ENCODE data around the gene FRAS1.
"Not testable (repeated sequence)": the region's sequence is repeated elsewhere in the genome, so short reads cannot be mapped to it uniquely, and the experiment has no call there.

The FRAS1 gene

DNA sequence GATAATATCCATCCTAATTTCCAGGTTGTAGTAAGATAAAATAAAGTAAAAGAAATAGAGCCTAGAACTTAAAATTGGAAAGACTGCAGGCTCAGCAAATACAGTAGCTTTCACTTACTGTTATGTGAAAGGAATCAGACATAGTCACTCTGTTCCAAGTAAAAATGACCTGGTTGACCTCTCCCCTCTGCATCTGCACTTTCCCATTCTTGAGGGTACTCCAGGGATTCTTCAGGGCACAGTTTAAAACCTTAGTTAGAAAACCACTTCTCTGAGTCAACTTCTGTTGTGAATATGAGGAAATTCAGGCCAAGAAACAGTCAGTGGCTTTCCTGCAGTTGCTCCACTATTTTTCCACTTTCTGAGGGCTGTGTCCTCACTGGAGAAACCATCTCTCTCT, 42.9 kb downstream of the FRAS1 start:
- no peak for DNase-seq (ENCODE audit: low read depth in 2 of 2)

DNA sequence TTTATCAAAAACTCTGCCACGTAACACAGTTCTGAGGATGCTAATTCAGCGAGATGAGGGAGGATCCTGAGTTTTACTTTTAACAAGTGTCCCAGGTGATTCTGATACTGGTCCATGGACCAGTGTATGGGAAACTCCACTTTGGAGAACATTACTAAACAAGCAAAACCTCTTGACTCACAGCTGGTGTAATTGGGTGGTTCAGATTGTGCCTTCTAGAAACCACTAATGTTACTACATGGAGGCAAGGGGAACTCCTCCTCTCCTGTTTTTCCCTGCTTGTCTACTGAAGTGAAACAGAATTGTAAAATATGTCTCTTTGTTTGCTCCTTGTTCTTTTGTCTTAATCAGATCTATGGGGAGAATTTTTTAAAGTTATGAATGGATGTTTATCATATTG, 62.6 kb downstream of the FRAS1 start:
- DNase-seq (ENCODE audit: low read depth in 2 of 2): no peak

DNA sequence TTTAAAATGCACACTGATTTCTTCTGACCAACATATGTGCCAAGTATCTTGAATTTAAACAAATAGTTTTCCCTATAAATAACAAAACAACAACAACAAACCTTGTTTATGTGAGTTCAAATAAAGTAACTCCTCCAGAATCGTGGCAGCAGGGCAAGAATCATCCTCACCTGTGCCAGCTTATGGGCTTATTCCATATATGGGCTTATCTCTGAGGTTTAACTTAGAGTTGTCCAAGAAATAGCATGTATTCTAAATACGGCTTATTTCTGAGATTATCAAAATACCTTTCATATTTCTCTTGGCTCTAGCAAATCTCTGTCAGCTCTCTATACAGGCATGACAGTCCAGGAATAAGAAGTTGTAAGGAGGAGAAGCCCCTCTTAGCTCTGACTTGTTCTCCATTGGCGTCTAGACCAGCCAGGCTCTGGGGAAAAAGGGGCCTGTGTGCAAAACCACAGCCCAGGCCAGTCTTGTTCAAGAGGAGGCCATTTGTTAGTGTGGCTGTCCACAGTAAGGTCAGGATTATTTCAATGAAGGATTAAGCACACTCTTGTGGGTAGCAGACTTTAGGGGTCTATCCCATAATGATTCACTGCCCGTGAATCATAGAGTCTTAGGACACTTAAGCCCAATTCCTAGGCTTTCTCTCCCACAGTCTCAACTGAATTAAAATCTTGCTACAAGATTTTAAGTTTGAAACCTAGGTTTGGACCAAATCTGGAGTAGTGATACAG, 63.2 kb downstream of the FRAS1 start:
- no peak for DNase-seq (ENCODE audit: low read depth in 2 of 2)

DNA sequence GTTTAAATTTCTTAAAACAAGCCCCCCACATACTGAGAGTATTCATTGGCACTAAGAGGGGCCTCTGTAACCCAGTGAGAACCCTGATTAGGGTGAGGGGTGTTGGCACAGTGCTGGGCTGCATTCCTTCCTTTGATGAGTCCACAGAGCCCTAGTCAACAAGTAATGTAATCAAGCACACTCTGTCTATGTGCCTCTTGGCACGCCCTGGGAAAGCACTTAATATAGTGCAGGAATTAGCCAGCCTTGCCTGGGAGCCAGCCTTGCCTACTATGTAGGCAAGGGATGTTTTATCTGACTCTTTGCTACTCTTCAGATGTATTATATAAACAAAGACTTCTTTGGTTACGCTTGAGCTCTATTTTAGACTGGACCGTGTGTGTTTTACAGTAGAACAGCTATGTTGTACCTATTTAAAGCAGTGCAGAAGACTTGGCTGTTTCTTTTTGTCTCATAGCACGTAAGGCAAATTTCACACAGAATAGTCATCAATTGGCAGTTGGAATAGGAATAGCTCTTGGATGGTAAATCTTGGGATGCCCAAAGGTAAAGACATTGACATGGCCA, 64.3 kb downstream of the FRAS1 start:
- DNase-seq (ENCODE audit: low read depth in 2 of 2): no peak

DNA sequence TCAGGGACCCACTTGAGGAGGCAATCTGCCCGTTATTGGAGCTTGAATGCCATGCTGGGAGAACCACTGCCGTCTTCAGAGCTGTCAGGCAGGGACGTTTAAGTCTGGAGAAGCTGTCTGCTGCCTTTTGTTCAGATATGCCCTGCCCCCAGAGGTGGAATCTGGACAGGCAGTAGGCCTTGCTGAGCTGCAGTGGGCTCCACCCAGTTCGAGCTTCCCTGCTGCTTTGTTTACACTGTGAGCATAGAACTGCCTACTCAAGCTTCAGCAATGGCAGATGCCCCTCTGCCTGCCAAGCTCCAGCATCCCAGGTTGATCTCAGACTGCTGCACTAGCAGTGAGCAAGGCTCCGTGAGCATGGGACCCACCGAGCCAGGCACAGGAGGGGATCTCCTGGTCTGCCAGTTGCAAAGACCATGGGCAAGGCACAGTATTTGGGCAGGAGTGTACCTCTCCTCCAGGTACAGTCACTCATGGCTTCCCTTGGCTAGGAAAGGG, 68.8 kb downstream of the FRAS1 start:
- DNase-seq (ENCODE audit: low read depth in 2 of 2): not testable (repeated sequence)

DNA sequence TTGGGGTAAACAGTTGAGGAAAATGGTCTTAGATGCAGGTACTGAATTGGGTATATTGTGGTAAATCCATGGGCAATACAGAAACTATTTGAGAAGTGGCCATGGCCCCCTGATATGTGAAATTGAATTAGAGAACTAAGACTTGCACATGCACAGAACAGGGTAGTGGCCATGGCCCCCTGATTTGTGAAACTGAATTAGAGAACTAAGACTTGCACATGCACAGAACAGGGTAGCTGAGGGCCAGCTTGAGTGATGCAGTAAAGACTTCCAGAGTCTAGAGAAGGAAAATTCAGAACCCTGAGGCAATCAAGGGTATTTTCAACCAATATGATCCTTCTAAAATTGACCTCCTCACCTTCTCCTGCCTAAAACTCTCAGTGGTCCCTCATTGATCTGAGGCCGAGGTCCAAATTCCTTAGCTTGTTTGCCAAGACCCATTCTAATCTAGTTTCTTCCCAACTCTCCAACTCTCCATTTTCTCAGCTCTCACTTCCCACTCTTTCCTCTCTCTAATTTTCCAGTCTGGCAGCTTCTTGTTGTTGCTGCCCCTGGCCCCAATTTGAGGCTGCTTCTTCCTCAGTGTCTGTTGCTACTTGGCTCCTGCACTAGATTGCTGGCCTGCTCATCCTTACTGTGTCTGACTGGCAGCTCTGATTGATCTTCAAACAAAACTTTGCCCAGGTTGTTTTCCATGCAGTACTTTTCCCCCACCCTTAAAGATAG, 72.4 kb downstream of the FRAS1 start:
- no peak for DNase-seq (ENCODE audit: low read depth in 2 of 2)

DNA sequence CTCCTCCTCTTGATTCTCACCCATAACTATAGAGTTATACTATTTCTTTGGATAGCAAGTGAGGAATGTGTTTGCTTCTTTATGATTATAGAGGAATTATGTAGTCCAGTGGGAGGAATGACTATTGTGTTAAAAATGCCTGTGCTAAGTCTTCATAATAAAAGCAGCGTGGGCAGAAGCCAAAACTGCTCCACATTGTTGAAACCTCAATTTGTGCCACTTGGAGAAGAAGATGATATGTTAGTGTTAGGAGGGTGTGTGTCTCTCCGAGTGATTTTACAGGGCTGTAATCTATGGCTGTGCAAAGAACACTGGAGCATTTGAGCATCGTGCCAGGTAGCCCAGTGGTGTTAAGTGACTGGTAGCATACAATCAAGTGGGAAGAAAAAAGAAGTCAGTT, 74.3 kb downstream of the FRAS1 start:
- DNase-seq (ENCODE audit: low read depth in 2 of 2): no peak

DNA sequence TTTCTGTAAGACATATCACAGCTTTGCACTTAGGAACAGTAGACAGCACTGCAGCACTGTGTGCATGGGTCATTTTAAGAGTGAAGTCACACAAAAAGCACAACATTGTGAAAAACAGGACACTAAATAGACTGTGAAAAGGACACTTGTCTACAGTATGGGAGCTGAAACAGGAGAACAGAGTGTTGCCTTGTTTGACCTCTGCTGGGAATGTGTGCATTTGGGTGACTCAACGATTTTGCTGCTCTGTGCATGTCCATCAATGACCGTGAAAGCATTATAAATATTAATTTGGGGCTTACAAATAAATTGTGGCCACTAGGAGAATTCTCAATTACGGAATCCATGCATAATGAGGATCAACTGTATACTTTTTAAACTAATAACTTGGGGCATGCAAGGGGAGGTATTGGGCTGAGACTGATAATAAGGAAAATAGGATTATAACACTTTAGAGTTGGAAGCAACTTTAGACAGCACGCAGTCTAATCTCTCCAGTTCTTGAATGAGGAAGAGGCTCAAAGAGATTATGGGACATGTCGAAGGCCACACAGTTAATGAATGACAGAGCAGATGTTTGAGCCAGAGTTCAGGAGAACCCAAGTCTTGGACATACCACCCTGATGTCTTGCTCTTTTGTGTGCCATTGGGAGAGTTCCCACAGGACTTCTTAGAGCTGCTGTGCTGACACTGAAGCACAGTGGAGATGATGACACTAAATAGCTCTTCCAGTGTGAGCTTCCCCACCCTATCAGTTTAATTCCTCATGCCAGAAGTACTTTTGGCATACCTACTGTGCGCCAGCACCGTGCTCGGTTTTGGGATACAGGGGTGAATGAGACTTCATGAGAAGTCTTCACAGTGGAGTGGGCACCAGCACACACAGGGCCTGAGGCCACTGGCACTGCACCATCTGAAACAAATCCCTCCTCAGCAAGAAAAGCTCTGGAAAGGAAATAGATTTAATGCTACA, 79.3 kb downstream of the FRAS1 start:
- no peak for DNase-seq (ENCODE audit: low read depth in 2 of 2)

DNA sequence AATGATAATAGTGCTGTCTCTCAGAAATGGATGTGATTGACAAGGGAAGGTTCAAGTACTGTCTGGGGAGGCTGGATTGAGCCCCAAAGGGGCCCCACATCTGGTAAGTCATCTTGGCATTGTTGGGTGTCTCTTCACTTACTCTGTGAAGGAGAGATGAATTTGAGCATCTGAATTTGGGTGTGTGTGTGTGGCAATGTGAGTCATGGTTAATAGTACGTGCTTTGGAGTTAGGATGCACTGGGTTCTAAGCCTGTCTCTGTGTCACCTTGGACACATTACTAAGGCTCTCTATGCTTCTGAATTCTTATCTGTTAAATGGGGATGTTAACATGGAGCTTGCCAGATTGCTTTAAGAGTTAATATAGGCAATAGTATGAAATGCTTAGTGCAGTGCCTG, 80.4 kb downstream of the FRAS1 start:
- no peak for DNase-seq (ENCODE audit: low read depth in 2 of 2)

DNA sequence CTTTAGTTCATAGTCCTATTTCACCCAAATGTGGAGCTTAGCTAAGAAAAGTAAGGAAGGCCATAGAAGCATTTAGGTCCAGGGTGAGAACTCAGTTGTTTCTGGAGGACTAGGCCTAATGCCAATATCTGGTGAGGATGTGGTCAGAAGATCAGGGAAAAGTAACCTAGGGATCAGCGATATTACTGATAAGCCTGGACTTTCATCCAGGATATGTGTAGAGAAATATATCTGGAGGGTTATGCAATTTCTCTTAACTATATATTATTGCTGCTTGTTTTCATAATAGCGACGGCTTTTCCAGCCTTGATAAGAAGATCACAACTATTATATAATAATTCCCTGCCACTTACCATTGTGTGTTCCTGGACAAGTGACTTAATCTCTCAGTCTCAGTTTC, 81.1 kb downstream of the FRAS1 start:
- DNase-seq (ENCODE audit: low read depth in 2 of 2): no peak

DNA sequence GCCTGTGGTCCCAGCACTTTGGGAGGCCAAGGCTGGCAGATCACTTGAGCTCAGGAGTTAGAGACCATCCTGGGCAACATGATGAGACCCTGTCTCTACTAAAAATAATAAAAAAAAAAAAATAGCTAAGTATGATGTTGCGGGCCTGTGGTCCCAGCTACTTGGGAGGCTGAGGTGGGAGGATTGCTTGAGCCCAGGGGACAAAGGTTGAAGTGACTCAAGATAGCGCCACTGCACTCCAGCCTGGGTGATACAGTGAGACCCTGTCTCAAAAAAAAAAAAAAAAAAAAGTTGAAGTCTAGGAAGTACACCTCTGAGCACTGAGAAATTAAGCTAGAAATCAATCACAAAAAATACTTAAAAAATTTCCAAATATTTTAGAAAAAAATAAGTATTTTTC, 86.5 kb downstream of the FRAS1 start:
- DNase-seq (ENCODE audit: low read depth in 2 of 2): no peak

DNA sequence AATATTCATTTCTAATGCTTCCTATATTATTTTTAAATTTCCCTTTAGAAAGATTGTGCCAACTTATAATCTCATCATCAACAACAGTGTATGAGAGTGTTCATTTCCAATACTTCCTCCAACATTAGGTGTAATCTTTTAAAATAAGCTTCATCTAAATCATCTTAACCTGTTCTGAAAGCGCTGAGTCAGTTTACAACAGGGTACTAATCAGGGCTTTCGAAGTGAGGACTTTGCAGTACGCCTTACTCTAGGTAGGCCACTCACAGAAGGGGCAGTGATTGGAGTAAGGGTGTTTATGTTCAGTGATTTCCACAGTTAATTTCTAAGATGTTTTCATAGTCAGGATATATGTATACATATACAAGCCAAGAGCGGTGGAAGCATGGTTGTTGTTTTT, 87.9 kb downstream of the FRAS1 start:
- no peak for DNase-seq (ENCODE audit: low read depth in 2 of 2)

DNA sequence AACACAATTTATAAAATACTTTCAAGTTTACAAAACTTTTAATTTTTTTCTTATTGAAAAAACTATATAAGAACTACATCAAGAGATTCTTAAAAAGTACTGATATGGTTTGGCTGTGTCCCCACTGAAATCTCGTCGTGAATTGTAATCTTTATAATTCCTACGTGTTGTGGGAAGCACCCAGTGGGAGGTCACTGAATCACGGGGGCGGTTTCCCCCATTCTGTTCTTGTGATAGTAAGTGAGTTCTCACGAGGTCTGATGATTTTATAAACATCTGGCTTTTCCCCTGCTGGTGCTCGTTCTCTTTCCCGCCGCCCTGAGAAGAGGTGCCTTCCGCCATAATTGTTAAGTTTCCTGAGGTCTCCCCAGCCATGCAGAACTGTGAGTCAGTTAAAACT, 88.5 kb downstream of the FRAS1 start:
- no peak for DNase-seq (ENCODE audit: low read depth in 2 of 2)

DNA sequence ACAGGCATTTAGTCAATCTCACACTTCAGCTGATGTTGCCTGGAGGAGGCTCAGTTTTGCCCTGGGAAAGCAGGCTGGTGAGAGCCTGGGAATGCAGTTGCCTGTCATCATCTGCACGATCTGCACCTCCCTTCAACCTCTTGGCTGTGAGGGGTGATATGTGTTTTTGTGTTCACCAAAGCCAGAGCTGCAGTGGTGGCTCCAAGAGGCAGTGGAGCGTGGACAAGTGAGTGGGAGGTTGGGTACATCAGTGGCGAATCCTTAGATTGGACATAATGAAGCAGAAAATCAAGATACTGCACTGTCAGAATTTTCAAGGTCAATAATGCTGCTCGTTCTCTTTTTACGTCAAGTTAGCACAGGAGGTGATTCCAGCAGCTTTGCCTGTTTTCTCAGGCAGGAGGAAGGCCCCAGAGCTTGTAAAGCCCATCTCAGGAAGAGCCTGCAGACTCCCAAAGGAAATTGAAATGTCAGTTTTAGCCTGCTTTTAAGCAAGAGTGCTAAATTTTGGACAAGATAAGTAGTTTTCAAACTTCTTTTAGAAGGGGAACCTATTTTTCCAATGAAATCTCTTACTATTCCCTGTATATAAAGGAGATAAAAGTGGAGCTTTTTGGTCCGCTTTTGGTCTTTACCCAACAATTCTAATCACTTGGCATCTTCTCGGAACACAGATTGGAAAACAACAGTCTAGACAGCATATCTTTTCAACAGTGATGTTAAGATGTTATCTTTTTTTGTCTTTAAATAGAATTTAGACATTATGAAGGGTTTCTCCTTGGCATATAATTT, 92.8 kb downstream of the FRAS1 start:
- DNase-seq (ENCODE audit: low read depth in 2 of 2): no peak

DNA sequence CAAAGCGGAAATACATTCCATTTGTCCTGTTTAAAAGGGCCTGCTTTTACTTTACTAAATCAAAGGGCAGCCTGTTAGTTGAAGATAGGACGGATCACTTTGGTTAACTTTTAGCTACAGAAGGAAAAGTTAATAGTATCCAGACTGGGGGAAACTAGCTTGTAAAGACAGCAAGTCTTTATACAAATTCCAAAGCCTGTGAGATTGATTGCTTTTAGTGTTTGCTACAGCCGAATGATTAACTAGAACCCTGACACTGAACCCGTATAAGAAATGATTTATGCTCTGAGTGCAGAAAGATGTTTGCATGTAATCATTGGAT, 93.4 kb downstream of the FRAS1 start:
- no peak for DNase-seq (ENCODE audit: low read depth in 2 of 2)

DNA sequence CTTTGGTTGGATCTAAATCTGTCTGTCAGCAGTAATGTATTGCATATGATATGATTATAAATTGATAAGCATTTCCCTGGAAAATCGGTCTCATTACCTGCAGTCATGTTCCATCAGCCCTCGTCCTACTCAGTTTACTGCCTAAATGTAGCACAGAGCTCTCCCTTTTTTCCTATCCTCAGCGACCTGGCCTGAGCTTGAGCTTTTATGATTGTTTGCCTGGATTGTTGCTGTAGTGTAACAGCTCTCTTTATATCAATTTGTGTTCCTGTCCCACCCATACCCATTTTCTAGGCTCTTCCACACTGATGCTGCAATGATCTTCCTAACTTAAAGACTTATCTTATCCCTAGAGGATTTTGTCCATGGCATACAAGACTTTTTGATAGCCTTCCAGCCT, 95.7 kb downstream of the FRAS1 start:
- DNase-seq (ENCODE audit: low read depth in 2 of 2): no peak

DNA sequence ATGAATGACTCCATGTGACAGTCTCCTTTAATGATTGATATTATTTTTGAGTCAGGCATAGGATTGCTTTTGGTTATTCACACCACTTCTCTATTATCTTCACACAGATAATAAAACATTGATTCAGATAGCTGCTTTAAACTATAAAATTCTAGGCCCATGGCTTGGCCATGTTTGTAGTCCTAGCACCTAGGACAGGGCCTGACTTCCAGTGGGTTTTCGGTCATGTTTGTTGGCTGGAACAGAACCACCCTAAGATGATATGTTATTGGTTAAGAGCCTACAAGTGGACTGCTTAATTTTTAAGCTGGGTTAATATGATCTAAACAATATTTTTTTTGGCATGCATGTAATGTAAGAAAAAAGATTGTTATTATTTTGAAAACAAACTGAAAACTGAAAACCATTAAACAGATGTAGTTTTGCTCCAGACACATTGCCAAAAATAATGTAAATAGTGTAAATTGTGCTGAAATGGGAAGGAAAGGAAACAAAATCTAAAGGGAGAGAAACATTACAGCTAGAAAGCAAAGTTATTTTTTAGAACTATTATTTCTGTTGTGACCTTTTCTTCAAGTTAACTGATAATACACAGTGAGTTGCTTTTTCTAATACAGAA, 98.0 kb downstream of the FRAS1 start:
- DNase-seq (ENCODE audit: low read depth in 2 of 2): no peak

DNA sequence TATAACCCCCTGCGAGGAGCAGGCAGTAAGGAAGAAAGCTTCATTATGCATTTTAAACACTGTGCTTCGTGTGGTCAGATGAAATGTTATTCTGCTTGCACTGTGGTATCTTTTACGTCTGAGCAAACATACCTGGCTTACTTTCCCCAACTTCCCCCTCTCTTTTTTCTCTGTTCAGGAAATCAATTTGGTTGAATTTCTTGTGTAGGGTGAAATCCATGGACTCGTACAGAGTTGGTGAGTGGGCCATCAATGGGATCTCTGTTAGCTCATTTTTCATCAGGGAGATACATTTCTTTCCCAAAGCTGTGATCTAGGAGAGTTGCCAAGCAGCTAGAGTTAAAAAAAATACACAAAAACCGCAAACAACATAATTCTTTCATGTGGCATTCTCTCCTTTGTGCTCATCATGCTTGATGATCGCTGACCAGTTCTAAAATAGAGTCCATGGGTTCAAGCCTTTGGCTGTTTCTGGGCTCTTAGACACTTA, 98.5 kb downstream of the FRAS1 start:
- DNase-seq (ENCODE audit: low read depth in 2 of 2): no peak

DNA sequence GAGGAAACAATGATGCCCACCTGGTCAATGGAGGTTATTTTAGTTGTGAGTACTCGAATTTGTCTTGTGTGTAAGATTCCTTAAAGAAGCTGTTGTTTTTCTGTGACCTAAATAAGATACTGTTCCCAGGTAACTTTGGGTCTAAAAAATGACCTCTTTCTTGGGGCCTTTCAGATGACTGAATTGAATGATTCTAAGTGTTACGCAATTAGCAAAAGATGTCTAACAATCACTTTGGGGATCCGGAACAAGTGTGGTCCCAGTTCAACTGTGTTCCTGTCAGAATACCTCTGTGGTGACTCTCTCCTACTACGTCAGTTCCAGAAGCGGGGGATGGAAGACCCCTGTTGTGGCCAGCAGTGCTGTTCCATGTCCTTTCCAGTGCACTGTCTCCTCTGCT, 99.4 kb downstream of the FRAS1 start:
- no peak for DNase-seq (ENCODE audit: low read depth in 2 of 2)

DNA sequence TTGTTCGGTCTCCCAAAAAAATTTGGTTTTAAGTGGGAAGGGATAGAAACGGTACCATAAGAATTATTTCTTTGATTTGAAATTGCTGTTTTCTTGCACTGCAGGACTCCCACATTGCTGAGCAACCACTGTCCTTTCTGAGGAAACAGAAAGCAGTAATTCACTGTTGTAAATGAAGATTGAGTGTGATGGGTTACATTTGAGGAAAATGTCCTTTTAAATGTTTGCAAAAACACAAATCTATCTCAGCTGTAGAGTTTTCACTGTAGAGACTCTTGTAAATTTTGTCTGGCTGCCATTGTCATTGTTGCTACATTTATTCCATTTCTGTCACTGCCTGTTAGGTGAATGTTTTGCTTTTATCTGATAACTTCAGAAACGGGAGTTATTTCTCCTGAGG, 105.2 kb downstream of the FRAS1 start:
- no peak for DNase-seq (ENCODE audit: low read depth in 2 of 2)

DNA sequence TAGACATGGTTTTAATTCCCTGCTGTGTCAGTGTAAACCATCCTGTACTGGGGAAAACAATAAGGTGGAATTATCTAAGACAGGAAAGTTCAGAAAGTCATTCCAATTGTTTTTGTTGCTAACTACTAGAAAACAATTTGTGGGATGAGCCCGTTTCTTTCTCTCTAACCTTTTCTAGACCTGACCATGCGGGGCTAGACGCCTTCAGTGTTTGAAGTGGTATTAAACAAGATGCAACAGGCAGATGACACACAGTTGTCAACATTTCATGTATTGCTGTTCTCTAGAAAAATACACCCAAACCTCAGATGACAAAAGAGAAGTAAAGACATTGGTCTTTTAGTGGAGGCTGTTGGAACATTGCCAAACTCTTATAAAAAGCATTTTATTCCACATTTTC, 105.7 kb downstream of the FRAS1 start:
- no peak for DNase-seq (ENCODE audit: low read depth in 2 of 2)

All from stimulated activated CD4-positive, alpha-beta T cell treated with anti-CD3 and anti-CD28 coated beads, Interleukin-1b, Interleukin-23, amount 100 ng/mL, for 1 hour (primary cell).